Peyer's patch (tissue), 4 donors: ENCODE results near the gene MAP1LC3B2.

ENCODE experiments used
- CTCF ChIP-seq, 6 experiments: fragments of 450-650 bp in 4 of 6; fragments of 200-600 bp in 2 of 6; sonication (generic) in 1 of 6; IDR thresholded peaks; one replicate each; pipeline ENCODE4 v1.5.1; 2017 to 2019; ENCODE audit warnings: antibody characterized with exemption in 6 of 6, mild to moderate bottlenecking in 3 of 6, moderate library complexity in 1 of 6
- POLR2A ChIP-seq, 2 donors: fragments of 450-650 bp; IDR thresholded peaks; one replicate each; pipeline ENCODE4 v1.5.1; 2017; ENCODE audit warnings: antibody characterized with exemption in 2 of 2, mild to moderate bottlenecking in 2 of 2, moderate library complexity in 2 of 2

GRCh38 chr12:116606397-116606796 is 47.2 kb downstream of the MAP1LC3B2 start:
- TF ChIP-seq CTCF (IDR thresholded peaks at IDR 0.05) (no peak), POLR2A (IDR thresholded peaks at IDR 0.05) (no peak)
